G401 (cell line): Measurements from ENCODE around the gene PNPLA7. TPM values are rescaled to one million over a fixed set of nuclear protein-coding genes. Genes with fewer than 3 reads are reported as not detected.
"Not testable (repeated sequence)": the region's sequence is repeated elsewhere in the genome, so short reads cannot be mapped to it uniquely, and the experiment has no call there.

Experiments used
- DNase-seq: peaks from one replicate; pipeline ENCODE4 v3.0.0-alpha.2; 2015; ENCODE audit warnings: low spot score
- in situ Hi-C: cut with HindIII; loops from 2 replicates; pipeline ENCODE4 v1.10.0; 2016; ENCODE audit warnings: low sequenced_read_pairs, mixed read lengths
- total RNA-seq: library from RNA; depleted of rRNA; stranded (reverse); fragments of >200 nt; shearing (Covaris generic); gene quantifications from 2 replicates; pipeline ENCODE4 v1.2.3, GENCODE V29; 2014

PNPLA7 gene
- total RNA-seq, 1 experiment from 2014 or later: not detected

GRCh38 chr9:137578518-137579258 lies 28.5 kb upstream of the PNPLA7 start, which contains the start of gene DPH7:
DPH7 (minus strand) TSS chr9:137578925; CDS start chr9:137578777, 148 bp downstream.
- in situ Hi-C loops: no loop called here
- peak; percentile 93 for DNase-seq

- in situ Hi-C loops: no loop called here
These were observed 25.7 kb upstream of the PNPLA7 start for GRCh38 chr9:137575716-137576411.

GRCh38 chr9:137575364-137575715 lies 25.1 kb upstream of the PNPLA7 start:
- in situ Hi-C loops: no loop called here
- no peak for DNase-seq

More at GRCh38 chr9:137575716-137576411, 25.7 kb upstream of the PNPLA7 start:
- DNase-seq: no peak

GRCh38 chr9:137574192-137574591 lies 24.0 kb upstream of the PNPLA7 start:
- in situ Hi-C loops: no loop called here
- no peak for DNase-seq

GRCh38 chr9:137570566-137570965 lies 20.4 kb upstream of the PNPLA7 start:
- in situ Hi-C loops: no loop called here
- no peak for DNase-seq

DNA sequence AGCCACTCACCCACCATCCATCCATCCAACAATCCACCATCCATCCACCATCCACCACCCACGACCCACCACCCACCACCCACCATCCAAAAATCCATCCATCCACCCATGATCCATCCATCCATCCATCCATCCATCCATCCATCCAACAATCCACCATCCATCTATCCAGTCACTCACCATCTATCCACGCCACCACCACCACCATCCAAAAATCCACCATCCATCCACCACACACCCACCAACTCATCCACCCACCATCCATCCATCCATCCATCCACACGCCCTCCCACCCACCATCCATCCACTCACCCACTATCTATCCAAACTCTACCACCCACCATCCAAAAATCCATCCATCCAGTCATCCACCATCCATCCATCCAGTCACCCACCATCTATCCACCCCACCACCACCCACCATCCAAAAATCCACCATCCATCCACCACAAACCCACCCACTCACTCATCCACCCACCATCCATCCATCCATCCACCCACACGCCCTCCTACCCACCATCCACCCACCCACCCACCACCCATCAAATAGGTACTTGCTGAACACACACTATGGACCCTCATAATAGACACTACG lies 19.5 kb upstream of the PNPLA7 start:
- in situ Hi-C loops: no loop called here
- DNase-seq: no peak

- in situ Hi-C loops, DNase-seq: not testable (repeated sequence)
These were observed 18.2 kb upstream of the PNPLA7 start for GRCh38 chr9:137568445-137568844.

- in situ Hi-C loops: no loop called here
- DNase-seq: no peak
These were observed 14.7 kb upstream of the PNPLA7 start for GRCh38 chr9:137564817-137565411.

DNA sequence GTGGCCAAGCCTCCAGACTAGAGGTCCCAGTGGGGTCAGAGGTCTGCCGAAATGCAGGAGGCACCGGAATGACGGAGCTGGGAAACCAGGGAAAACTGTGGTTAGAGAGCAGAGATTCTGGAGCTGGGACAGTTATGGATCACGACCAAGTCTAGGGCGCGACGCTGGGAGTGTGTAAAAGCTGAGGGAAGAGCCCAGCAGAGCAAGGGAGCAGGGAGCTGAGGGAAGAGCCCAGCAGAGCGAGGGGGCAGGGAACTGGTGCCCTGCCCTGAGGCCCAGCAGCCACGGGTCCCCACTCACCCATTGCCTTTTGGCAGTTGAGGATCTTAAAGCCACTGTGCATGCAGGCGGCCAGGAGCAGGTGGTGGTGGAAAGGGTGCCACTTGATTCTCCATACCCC lies 13.9 kb upstream of the PNPLA7 start:
- in situ Hi-C loops: no loop called here
- no peak for DNase-seq

DNA sequence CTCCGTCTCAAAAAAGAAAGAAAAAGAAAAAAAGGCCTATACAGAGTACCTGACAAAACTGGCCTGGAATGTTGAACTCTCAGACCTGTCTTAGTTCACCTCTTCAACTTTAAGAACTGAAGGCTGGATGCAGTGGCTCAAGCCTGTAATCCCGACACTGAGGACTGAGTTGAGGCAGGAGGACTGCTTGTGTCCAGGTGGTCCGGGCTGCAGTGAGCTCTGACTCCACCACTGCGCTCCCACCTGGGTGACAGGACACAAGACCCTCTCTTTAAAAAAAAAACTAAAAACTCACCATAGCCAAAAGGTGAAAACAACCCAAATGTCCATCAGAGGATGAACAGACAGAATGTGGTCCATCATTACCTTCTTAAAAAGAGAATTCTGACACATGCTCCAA lies 7.9 kb upstream of the PNPLA7 start:
- in situ Hi-C loops: no loop called here
- DNase-seq: no peak

GRCh38 chr9:137556069-137556838 lies 6.1 kb upstream of the PNPLA7 start:
- DNase-seq: no peak
- in situ Hi-C loops: no loop called here

- DNase-seq: no peak
- in situ Hi-C loops: no loop called here
These were observed 5.0 kb upstream of the PNPLA7 start for GRCh38 chr9:137555179-137555578.

DNA sequence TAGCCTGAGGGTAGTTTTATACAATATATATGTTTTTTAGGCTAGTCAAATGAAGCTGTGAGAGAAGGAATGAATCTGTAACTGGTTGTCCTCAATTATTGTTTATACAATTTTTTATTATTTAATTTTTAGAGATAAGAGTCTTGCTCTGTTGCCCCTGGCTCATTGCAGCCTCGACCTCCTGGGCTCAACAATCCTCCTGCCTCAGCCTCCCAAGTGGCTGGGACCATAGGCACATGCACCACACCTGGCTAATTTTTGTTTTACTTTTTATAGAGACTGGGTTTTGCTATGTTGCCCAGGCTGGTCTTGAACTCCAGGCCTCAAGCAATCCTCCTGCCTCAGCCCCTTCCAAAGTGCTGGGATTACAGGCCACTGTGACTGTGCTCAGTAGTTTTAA lies 4.1 kb upstream of the PNPLA7 start:
- DNase-seq: no peak
- in situ Hi-C loops: no loop called here

DNA sequence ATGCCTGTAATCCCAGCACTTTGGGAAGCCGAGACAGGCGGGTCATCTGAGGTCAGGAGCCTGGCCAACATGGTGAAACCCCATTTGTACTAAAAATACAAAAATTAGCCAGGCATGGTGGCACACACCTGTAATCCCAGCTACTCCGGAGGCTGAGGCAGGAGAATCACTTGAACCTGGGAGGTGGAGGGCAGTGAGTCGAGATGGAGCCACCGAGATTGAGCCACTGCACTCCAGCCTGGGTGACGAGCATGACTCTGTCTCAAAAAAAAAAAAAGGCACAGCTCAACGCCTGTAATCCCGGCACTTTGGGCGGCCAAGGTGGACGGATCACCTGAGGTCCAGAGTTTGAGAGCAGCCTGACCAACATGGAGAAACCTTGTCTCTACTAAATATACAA lies 3.5 kb upstream of the PNPLA7 start:
- in situ Hi-C loops, DNase-seq: not testable (repeated sequence)

GRCh38 chr9:137552022-137552768 lies 2.0 kb upstream of the PNPLA7 start:
- in situ Hi-C loops: no loop called here
- peak; percentile 27 for DNase-seq

GRCh38 chr9:137551264-137552021 lies 1.2 kb upstream of the PNPLA7 start, which contains the start of gene MRPL41:
MRPL41 (plus strand) TSS chr9:137551879; CDS start chr9:137552082, 203 bp downstream.
- DNase-seq: peak; percentile 89
- in situ Hi-C loops: no loop called here

DNA sequence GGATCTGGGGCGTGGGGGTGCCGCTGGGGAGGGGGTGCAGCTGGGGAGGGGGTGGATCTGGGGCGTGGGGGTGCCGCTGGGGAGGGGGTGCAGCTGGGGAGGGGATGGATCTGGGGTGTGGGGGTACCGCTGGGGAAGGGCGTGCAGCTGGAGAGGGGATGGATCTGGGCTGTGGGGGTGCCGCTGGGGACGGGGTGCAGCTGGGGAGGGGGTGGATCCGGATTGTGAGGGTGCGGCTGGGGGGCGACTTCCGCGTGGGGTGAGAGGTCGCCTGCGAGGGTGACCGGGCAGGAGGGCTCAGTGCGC lies 709 bp upstream of the PNPLA7 start:
- in situ Hi-C loops, DNase-seq: not testable (repeated sequence)
